Peyer's patch (tissue), 4 donors: ENCODE data around the gene PSMB3. TPM values are rescaled to one million over a fixed set of nuclear protein-coding genes. Genes with fewer than 3 reads are reported as not detected.

ENCODE experiments used
- DNase-seq, 3 donors: peaks; one replicate each; pipeline ENCODE4 v3.0.0-alpha.2; 2017 to 2019
- H3K27ac ChIP-seq, 4 donors: fragments of 200-600 bp; sonication (generic); one replicate each; pipeline ENCODE4 v1.5.1; 2016 to 2019
- H3K27me3 ChIP-seq, 2 donors: fragments of 200-600 bp; sonication (generic); one replicate each; pipeline ENCODE4 v1.5.1; 2019
- H3K36me3 ChIP-seq, 3 donors: fragments of 200-600 bp; sonication (generic); one replicate each; pipeline ENCODE4 v1.5.1; 2016 to 2019
- H3K4me1 ChIP-seq, 4 donors: fragments of 200-600 bp; sonication (generic); one replicate each; pipeline ENCODE4 v1.5.1; 2016 to 2019
- H3K4me3 ChIP-seq, 4 donors: fragments of 200-600 bp; sonication (generic); 1 replicate in 3 of 4; 2 replicates in 1 of 4; pipeline ENCODE4 v1.5.1; 2016 to 2019; ENCODE audit warnings: mild to moderate bottlenecking in 1 of 4
- H3K9me3 ChIP-seq, 4 donors: fragments of 200-600 bp; sonication (generic); one replicate each; pipeline ENCODE4 v1.5.1; 2016 to 2019; ENCODE audit warnings: mild to moderate bottlenecking in 1 of 4
- CTCF ChIP-seq, 6 experiments: fragments of 450-650 bp in 4 of 6; fragments of 200-600 bp in 2 of 6; sonication (generic) in 1 of 6; IDR thresholded peaks; one replicate each; pipeline ENCODE4 v1.5.1; 2017 to 2019; ENCODE audit warnings: antibody characterized with exemption in 6 of 6, mild to moderate bottlenecking in 3 of 6, moderate library complexity in 1 of 6
- POLR2A ChIP-seq, 2 donors: fragments of 450-650 bp; IDR thresholded peaks; one replicate each; pipeline ENCODE4 v1.5.1; 2017; ENCODE audit warnings: antibody characterized with exemption in 2 of 2, mild to moderate bottlenecking in 2 of 2, moderate library complexity in 2 of 2
- total RNA-seq, 4 donors: library from RNA; depleted of rRNA; stranded (reverse); fragments of >200 nt; gene quantifications; one replicate each; pipeline ENCODE4 v1.1.0, GENCODE V29; 2016

Gene PSMB3
- total RNA-seq = 100 to 1,000 TPM; 106 to 165 (median 109) TPM

DNA sequence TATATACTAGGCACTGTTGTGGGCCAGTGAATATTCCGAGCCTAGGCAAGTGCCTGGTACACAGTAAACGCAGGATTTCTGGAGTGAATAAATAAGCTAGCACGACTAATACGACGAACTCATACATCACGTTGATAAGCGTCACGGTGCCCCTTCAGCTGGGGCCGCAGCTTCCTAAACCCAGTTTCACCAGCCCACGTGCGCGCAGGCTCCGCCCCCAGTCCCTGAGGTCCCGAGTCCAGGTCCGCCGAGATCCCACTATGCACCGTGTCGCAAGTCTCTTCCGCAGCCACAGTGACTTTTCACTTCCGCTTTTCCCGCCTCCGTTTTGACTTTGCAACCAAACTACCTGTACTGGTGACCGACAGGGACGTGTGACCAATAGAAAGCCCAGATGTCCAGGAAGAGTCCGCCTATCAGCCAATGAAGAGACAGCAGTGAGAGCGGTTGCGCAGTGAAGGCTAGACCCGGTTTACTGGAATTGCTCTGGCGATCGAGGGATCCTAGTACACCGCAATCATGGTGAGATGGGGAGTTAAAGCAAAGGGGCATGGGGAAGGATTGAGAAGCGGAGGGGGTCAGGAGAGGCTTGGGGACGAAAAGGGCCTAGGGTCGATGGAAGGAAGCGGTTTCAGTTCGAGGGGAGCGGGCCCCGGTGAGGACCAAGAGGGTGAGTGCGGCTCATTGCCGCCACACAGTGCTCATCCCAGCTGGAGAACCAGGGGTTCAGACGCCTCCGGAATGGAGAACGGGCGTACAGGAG, at the start of gene PSMB3:
Gene PSMB3 (plus strand): TSS at position 434 of the 763 bp plus-strand sequence. CDS start 86 bp downstream, at position 520.
- Histone ChIP-seq H3K4me3 (peak within 1 kb of the TSS; percentile 72 to 99 (median 86)), H3K36me3 (peaks cover 0 to 24% (median 0%) of the 10 kb centered on the region in 3 donors), H3K4me1 (peaks cover 0 to 37% (median 25%) of the 10 kb centered on the region in 4 donors), H3K27me3 (no peaks in the 10 kb centered on the region), H3K27ac (peak within 1 kb of the TSS; percentile 82 to 92 (median 88)), H3K9me3 (no peaks in the 10 kb centered on the region)
- no peak for TF ChIP-seq CTCF (IDR thresholded peaks at IDR 0.05)
- peak; percentile 49 to 54 for TF ChIP-seq POLR2A (IDR thresholded peaks at IDR 0.05)
- peak; percentile 96 to 100 (median 99) for DNase-seq

DNA sequence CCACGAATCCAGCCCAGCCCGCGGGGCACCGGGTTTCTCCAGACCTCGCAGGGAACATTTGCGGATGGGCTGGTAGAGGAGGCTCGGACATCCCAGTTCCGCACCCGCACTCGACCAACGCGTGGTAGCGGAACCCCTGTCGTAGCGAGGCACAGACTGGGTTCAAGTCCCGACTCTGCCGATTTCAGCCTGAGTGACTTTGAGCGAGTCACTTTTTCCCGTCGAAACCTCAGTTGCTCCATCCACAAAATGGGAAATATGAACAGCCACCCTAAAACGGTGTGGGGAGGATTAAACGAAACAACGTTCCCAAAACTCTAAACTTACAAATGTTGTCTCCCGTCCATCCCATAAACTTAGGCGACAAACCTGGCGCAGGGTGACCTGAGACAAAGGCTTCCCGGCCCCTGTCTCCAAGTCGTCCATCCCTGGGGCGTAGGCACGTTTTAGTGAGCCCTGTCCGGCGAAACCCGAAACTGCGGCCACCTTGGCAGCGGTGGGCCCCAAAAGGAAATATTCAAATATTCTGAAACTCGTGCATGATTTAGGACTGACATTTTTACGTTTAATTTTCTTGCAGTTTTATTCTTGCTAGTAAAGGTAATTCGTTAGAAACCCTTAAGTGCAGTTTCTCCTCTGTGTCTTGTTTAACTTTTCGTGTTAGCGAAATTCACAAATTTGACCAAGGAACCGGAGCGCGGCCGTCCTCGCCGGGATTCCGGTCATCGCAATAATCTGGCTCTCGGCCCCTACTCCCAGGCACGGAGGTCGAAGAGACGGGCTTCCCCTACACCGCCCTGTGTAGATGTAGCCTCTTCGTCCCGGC, 49.4 kb upstream of the PSMB3 start:
- H3K36me3 ChIP-seq = peaks cover 0 to 10% (median 0%) of the 10 kb centered on the region in 3 donors
- DNase-seq = peak; percentile 56 to 70 (median 68)
- H3K27ac ChIP-seq = peak overlapping the region; percentile 89 to 99 (median 97)
- no peaks in the 10 kb centered on the region for H3K9me3 ChIP-seq
- no peaks in the 10 kb centered on the region for H3K27me3 ChIP-seq
- TF ChIP-seq POLR2A (IDR thresholded peaks at IDR 0.05) (no peak), CTCF (IDR thresholded peaks at IDR 0.05) (no peak)
- H3K4me3 ChIP-seq = peak overlapping the region; percentile 87 to 97 (median 94)
- peaks cover 0 to 29% (median 4%) of the 10 kb centered on the region in 4 donors for H3K4me1 ChIP-seq

DNA sequence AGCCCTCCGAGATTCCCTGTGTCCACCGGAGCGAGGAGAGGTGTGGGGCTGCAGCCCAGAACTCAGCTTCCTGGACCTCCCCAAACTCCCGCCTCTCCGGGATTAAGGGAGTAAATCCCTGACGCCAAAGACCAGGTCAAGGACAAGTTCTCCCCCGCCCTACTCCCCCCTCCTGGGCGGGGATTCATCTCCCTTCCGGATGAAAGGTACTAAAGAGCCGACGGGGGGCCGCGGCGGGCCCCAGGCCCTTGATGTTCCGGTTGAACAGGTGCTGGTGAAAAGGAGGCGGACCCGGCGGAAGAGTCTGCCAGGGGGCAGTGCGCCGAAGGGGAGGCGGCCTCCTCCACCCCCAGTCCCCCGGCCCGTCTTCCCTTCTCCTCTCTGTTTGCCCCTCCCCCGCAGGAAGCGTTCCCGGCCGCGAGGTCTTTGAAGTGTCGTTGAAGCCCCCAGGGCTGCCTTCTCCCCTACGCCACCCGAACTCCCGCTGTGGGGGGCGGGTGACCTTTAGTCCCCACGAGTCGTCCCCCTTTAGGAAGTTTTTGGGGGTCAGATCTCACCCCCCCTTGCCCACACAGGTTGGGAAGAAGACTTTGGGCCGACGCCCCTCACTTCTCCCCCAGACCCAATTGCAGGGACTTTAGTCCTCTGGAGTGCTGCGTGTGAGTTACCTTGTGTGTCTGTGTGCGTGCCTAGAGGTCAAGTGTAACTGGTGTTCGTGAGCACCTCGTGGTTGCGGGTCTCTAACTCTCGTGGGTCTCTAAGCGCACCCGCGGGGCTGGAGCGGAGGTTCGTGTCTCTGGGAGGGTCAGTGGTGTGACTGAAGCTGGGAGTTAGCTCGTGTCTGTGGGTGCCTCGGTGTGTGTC, 48.6 kb upstream of the PSMB3 start:
- peak overlapping the region; percentile 87 to 97 (median 94) for H3K4me3 ChIP-seq
- no peaks in the 10 kb centered on the region for H3K9me3 ChIP-seq
- H3K27ac ChIP-seq = peak overlapping the region; percentile 89 to 99 (median 97)
- TF ChIP-seq CTCF (IDR thresholded peaks at IDR 0.05) (no peak), POLR2A (IDR thresholded peaks at IDR 0.05) (no peak)
- H3K4me1 ChIP-seq = peaks cover 0 to 30% (median 4%) of the 10 kb centered on the region in 4 donors
- DNase-seq = peak; percentile 88 to 94 (median 90)
- no peaks in the 10 kb centered on the region for H3K27me3 ChIP-seq
- peaks cover 0 to 17% (median 0%) of the 10 kb centered on the region in 3 donors for H3K36me3 ChIP-seq

DNA sequence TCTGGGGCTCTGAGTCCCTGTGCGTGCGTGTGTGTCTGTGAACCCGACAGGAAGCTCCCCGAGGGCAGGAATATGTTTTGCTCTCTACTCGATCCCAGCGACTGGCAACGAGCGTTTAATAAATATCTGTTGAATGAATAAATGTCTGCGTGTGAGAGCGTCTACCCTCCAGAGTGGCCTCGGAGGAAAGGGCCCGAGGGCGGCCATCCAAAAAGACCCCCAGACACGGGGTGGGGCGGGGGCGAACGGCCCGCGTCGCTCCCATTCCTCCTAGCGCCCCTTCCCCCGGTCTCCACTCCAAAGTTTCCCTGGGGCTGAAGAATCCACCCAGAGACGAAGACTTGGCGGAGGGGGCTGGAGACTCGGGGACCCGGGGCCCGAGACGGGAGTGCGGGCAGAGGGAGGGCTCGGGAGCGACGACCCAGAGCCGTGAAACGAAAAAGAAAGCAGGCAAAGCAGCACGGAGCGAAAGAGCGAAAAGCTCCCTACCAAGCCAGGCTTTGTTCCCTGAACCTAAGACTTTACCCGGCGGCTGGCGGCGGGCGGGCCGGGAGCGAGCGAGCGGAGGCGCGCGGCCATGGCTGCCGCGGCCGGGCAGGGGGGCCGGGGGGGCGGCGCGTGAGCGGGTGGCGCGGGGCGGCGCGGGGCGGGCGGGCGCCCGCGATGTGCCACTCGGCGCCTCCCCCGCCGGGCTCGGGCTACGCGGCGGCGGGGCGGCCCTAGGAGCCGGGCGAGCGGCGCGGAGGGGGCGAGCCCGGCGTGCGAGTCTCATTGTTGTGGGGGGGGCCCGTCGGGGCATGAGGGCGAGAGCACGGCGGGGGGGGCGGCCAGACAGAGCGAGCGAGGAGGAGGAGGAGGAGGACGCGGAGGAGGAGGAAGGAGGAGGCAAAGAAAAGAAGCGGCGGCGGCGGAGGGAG, 47.7 kb upstream of the PSMB3 start, which contains the start of gene MLLT6:
Gene MLLT6 (plus strand): TSS at position 668 of the 917 bp plus-strand sequence. CDS start 360 bp downstream, outside the sequence.
- Histone ChIP-seq H3K4me1 (peaks cover 0 to 36% (median 4%) of the 10 kb centered on the region in 4 donors), H3K4me3 (peak within 1 kb of the TSS; percentile 87 to 97 (median 94)), H3K36me3 (peaks cover 0 to 26% (median 0%) of the 10 kb centered on the region in 3 donors), H3K27me3 (no peaks in the 10 kb centered on the region), H3K9me3 (no peaks in the 10 kb centered on the region), H3K27ac (peak within 1 kb of the TSS; percentile 89 to 99 (median 97))
- TF ChIP-seq CTCF (IDR thresholded peaks at IDR 0.05) = no peak
- peak in 1 of 2 donors; percentile 35 for TF ChIP-seq POLR2A (IDR thresholded peaks at IDR 0.05)
- DNase-seq = peak; percentile 79 to 91 (median 86)
